IMR-90 (cell line): ENCODE measurements around the gene FARP1. TPM values are rescaled to one million over a fixed set of nuclear protein-coding genes. Genes with fewer than 3 reads are reported as not detected.
A peak's percentile ranks its signal among the peaks of the same experiment; 100 is the strongest.

Experiments used
- ATAC-seq: fragments of 200-7000 bp; cut with Tn5 transposase; 2 replicates; pipeline ENCODE4 v1.9.1; 2020; ENCODE audit warnings: low read depth, mild to moderate bottlenecking, moderate library complexity
- BruUV-seq: library from RNA; stranded (reverse); fragments of 400-500 nt; replicated peaks from 2 replicates; lab custom pipeline; 2021; lab: Mats Ljungman, UMichigan
- CTCF ChIA-PET: fragments of 300-600 bp; formaldehyde crosslinking; extraction: SDS; loops from one replicate; lab custom pipeline; 2021; ENCODE audit warnings: antibody characterized with exemption; lab: Yijun Ruan, JAX
- POLR2A ChIA-PET: fragments of 300-600 bp; sonication (Branson Sonifier 250); formaldehyde crosslinking; loops from one replicate; lab custom pipeline; 2022; ENCODE audit warnings: antibody characterized with exemption; ENCODE audit not compliant: unreplicated experiment; lab: Charles Lee
- DNase-seq: peaks from one replicate; pipeline ENCODE4 v3.0.0; 2013
- H2AFZ ChIP-seq: replicated peaks from 2 replicates; pipeline ENCODE3; 2013; ENCODE audit warnings: low read length, mild to moderate bottlenecking; ENCODE audit not compliant: poor library complexity
- H2AK5ac ChIP-seq: 2 replicates; pipeline ENCODE4 v1.6.1; 2013; ENCODE audit warnings: low read depth, low read length, inconsistent platforms
- H2AK9ac ChIP-seq: replicated peaks from 2 replicates; pipeline ENCODE3; 2013; ENCODE audit warnings: mild to moderate bottlenecking, low read depth, low read length, moderate library complexity; ENCODE audit not compliant: poor library complexity
- H2BK120ac ChIP-seq: 2 replicates; pipeline ENCODE4 v1.6.1; 2013; ENCODE audit warnings: low read depth, low read length, inconsistent platforms
- H2BK15ac ChIP-seq: 3 replicates; pipeline ENCODE4 v1.6.1; 2013; ENCODE audit warnings: low read depth, low read length, inconsistent platforms
- H2BK20ac ChIP-seq: 2 replicates; pipeline ENCODE4 v1.6.1; 2013; ENCODE audit warnings: low read depth, mild to moderate bottlenecking, inconsistent platforms, low read length, moderate library complexity
- H2BK5ac ChIP-seq: 2 replicates; pipeline ENCODE4 v1.6.1; 2013; ENCODE audit warnings: mild to moderate bottlenecking, low read depth, low read length, inconsistent platforms; ENCODE audit not compliant: poor library complexity, severe bottlenecking
- H3K14ac ChIP-seq: replicated peaks from 2 replicates; pipeline ENCODE4 v1.6.1; 2013; ENCODE audit warnings: low read depth, low read length, inconsistent platforms
- H3K18ac ChIP-seq: 2 replicates; pipeline ENCODE4 v1.6.1; 2013; ENCODE audit warnings: low read depth, low read length, control low read depth
- H3K23ac ChIP-seq: 2 replicates; pipeline ENCODE4 v1.6.1; 2013; ENCODE audit warnings: low read depth, low read length, inconsistent platforms
- H3K27ac ChIP-seq: 2 replicates; pipeline ENCODE4 v1.5.1; 2013; ENCODE audit warnings: mild to moderate bottlenecking, control low read depth, low read length; ENCODE audit not compliant: insufficient read depth
- H3K27me3 ChIP-seq: 2 replicates; pipeline ENCODE4 v1.6.1; 2013; ENCODE audit warnings: low read length; ENCODE audit not compliant: control insufficient read depth, insufficient read depth
- H3K36me3 ChIP-seq: 2 replicates; pipeline ENCODE4 v1.6.1; 2013; ENCODE audit warnings: low read length, mixed read lengths; ENCODE audit not compliant: control insufficient read depth, insufficient read depth
- H3K4ac ChIP-seq: 2 replicates; pipeline ENCODE4 v1.6.1; 2013; ENCODE audit warnings: low read depth, low read length, inconsistent platforms
- H3K4me1 ChIP-seq: 2 replicates; pipeline ENCODE4 v1.6.1; 2013; ENCODE audit warnings: low read length, mixed read lengths; ENCODE audit not compliant: control insufficient read depth, insufficient read depth
- H3K4me2 ChIP-seq: 2 replicates; pipeline ENCODE4 v1.6.1; 2013; ENCODE audit warnings: low read depth, mild to moderate bottlenecking, control low read depth, low read length, moderate library complexity
- H3K4me3 ChIP-seq: 2 replicates; pipeline ENCODE4 v1.5.1; 2013; ENCODE audit warnings: low read depth, mild to moderate bottlenecking, control low read depth, low read length, moderate library complexity; ENCODE audit not compliant: insufficient read depth
- H3K56ac ChIP-seq: 2 replicates; pipeline ENCODE4 v1.6.1; 2013; ENCODE audit warnings: low read length, inconsistent platforms; ENCODE audit not compliant: insufficient read depth; ENCODE audit errors: extremely low read depth
- H3K79me1 ChIP-seq, 2 experiments: 2 replicates each; pipeline ENCODE4 v1.6.1; 2013; ENCODE audit warnings: low read length in 2 of 2, inconsistent platforms in 1 of 2, low read depth in 1 of 2
- H3K9ac ChIP-seq: 2 replicates; pipeline ENCODE4 v1.6.1; 2013; ENCODE audit warnings: low read depth, low read length, control low read depth
- H3K9me1 ChIP-seq: 2 replicates; pipeline ENCODE4 v1.6.1; 2013; ENCODE audit warnings: low read length, inconsistent platforms; ENCODE audit not compliant: insufficient read depth
- H3K9me3 ChIP-seq: 2 replicates; pipeline ENCODE4 v1.6.1; 2013; ENCODE audit warnings: low read length; ENCODE audit not compliant: control insufficient read depth, insufficient read depth
- H4K20me1 ChIP-seq: 2 replicates; pipeline ENCODE4 v1.6.1; 2013; ENCODE audit warnings: low read length, inconsistent platforms; ENCODE audit not compliant: insufficient read depth
- H4K5ac ChIP-seq: 2 replicates; pipeline ENCODE4 v1.6.1; 2013; ENCODE audit warnings: mild to moderate bottlenecking, low read depth, low read length, control low read depth
- H4K8ac ChIP-seq, 2 experiments: 2 replicates each; pipeline ENCODE4 v1.6.1; 2013; ENCODE audit warnings: low read depth in 2 of 2, low read length in 2 of 2, control low read depth in 1 of 2, inconsistent platforms in 1 of 2
- H4K91ac ChIP-seq: 2 replicates; pipeline ENCODE4 v1.6.1; 2013; ENCODE audit warnings: low read depth, low read length, inconsistent platforms; ENCODE audit not compliant: insufficient read depth
- ELK1 ChIP-seq: fragments of 150-350 bp; IDR thresholded peaks from 2 replicates; pipeline ENCODE4 v1.6.1; 2016; ENCODE audit warnings: low read depth, mild to moderate bottlenecking, low read length, moderate library complexity, borderline replicate concordance
- MXI1 ChIP-seq: IDR thresholded peaks from 2 replicates; pipeline ENCODE4 v1.6.1; 2012; ENCODE audit warnings: low read depth, mild to moderate bottlenecking, low read length, moderate library complexity, borderline replicate concordance
- POLR2A ChIP-seq: IDR thresholded peaks from 2 replicates; pipeline ENCODE4 v1.6.1; 2012; ENCODE audit warnings: mild to moderate bottlenecking, low read depth, low read length
- SMC3 ChIP-seq: fragments of 150-350 bp; IDR thresholded peaks from 2 replicates; pipeline ENCODE4 v1.6.1; 2016; ENCODE audit warnings: low read depth, mild to moderate bottlenecking, antibody characterized with exemption, low read length, moderate library complexity
- WGBS, 2 experiments: methylation state at CpG; one replicate each; pipeline versions ENCODE4 v1.1.5 to v1.1.7; 2013; ENCODE audit warnings: missing lambda C conversion rate in 2 of 2; ENCODE audit not compliant: insufficient read length in 1 of 2; ENCODE audit errors: extremely low coverage in 2 of 2; 5-methylcytosine and 5-hydroxymethylcytosine counted together
- dilution Hi-C: fragments of 300-500 bp; cut with HindIII; formaldehyde crosslinking; loops from one replicate; pipeline ENCODE4 v1.14.3; 2018; ENCODE audit warnings: low sequenced_read_pairs; ENCODE audit not compliant: unreplicated experiment
- in situ Hi-C: fragments of 300-500 bp; cut with MboI; formaldehyde crosslinking; loops from 3 replicates; pipeline ENCODE4 v1.14.3; 2019; ENCODE audit warnings: low sequenced_read_pairs, inconsistent platforms, mixed read lengths
- intact Hi-C: fragments of 100-400 bp; cut with micrococcal nuclease; formaldehyde crosslinking; loops from 2 replicates; pipeline ENCODE4 v1.10.0; 2022
- polyA plus RNA-seq, 3 experiments: library from polyadenylated mRNA; depleted of rRNA; stranded (reverse); fragments of >200 nt; gene quantifications; 2 replicates each; pipeline ENCODE4 v1.2.3, GENCODE V29; 2012; ENCODE audit warnings: low replicate concordance in 1 of 3
- total RNA-seq: library from RNA; depleted of rRNA; stranded (reverse); fragments of >200 nt; gene quantifications from 2 replicates; pipeline ENCODE4 v1.2.3, GENCODE V29; 2012

The FARP1 gene
- total and polyA plus RNA-seq, 2 of the 4 experiments (the other 2 are of a cell fraction), result 39.6 to 57.0 TPM

- H2BK120ac ChIP-seq, result peak overlapping the region; percentile 49; the same call in 1 of the 2 replicates
- no peak overlapping the region for H3K4me2 ChIP-seq
- no peaks in the 10 kb centered on the region for H3K27me3 ChIP-seq
- H3K27ac ChIP-seq, result no peak overlapping the region
- TF ChIP-seq ELK1 (no peak), SMC3 (no peak), POLR2A (no peak), MXI1 (no peak)
- no peak overlapping the region for H3K4ac ChIP-seq
- intact Hi-C loops, result no loop called here
- dilution Hi-C loops, result no loop called here
- H2AFZ ChIP-seq, result no peak overlapping the region
- no peak overlapping the region for H3K4me3 ChIP-seq
- no peak overlapping the region for H3K56ac ChIP-seq
- no peak overlapping the region for H2BK15ac ChIP-seq
- no peaks in the 10 kb centered on the region for H3K9me3 ChIP-seq
- no peak overlapping the region for H2AK9ac ChIP-seq
- no peak overlapping the region for H4K8ac ChIP-seq
- H3K36me3 ChIP-seq, result peaks cover 29% of the 10 kb centered on the region
- ChIA-PET POLR2A (no interaction called here), CTCF (interaction anchor here (0.5 to 1.1 kb wide), 2 partner anchors 8 to 9 kb away, joined by 3 read pairs; no protein-coding TSS in a partner anchor)
- ATAC-seq (no peak), DNase-seq (no peak)
- H4K5ac ChIP-seq, result no peak overlapping the region
- no peak overlapping the region for H3K9ac ChIP-seq
- H2BK20ac ChIP-seq, result no peak overlapping the region; the same call in 1 of the 2 replicates
- H3K18ac ChIP-seq, result no peak overlapping the region
- H3K14ac ChIP-seq, result no peak overlapping the region
- 73% methylated on average over 10 of the region's 13 CpGs; no CpG with 5 or more reads in 1 of the 2 experiments for WGBS, 2 experiments
- peaks cover 25% of the 10 kb centered on the region for H3K9me1 ChIP-seq
- no TSS peak for BruUV-seq
- no peak overlapping the region for H2BK5ac ChIP-seq
- no peak overlapping the region; the same call in 1 of the 2 replicates for H4K91ac ChIP-seq
- H4K20me1 ChIP-seq, result peaks cover 24% of the 10 kb centered on the region; the same call in 1 of the 2 replicates
- H3K4me1 ChIP-seq, result peaks cover 15% of the 10 kb centered on the region
- in situ Hi-C loops, result no loop called here
- no peak overlapping the region; the same call in 1 of the 2 replicates for H3K23ac ChIP-seq
- H2AK5ac ChIP-seq, result no peak overlapping the region
- peaks cover 30 to 88% of the 10 kb centered on the region in 2 experiments for H3K79me1 ChIP-seq
Observed at GRCh38 chr13:98475522-98475921, 332.6 kb downstream of the FARP1 start.
